ENCODE data around the gene MGAT4B. TPM values are rescaled to one million over a fixed set of nuclear protein-coding genes. Genes with fewer than 3 reads are reported as not detected.
A peak's percentile ranks its signal among the peaks of the same experiment; 100 is the strongest.

Gene MGAT4B
- total RNA-seq, 1 donor from 2014 or later: 198 TPM

GRCh38 chr5:179834120-179834519 lies 27.5 kb upstream of the MGAT4B start:
- H3K27ac Mint-ChIP-seq (ENCODE audit: unreplicated experiment): no peak overlapping the region
- no peak overlapping the region for H3K4me3 Mint-ChIP-seq (ENCODE audit: unreplicated experiment)
- H3K4me1 Mint-ChIP-seq (ENCODE audit: unreplicated experiment): peaks cover 7% of the 10 kb centered on the region

GRCh38 chr5:179833709-179834070 lies 27.0 kb upstream of the MGAT4B start:
- Mint-ChIP-seq H3K4me3 (ENCODE audit: unreplicated experiment) (no peak overlapping the region), H3K36me3 (ENCODE audit: unreplicated experiment) (peaks cover 66% of the 10 kb centered on the region), H3K9me3 (ENCODE audit: unreplicated experiment) (no peaks in the 10 kb centered on the region), H3K27ac (ENCODE audit: unreplicated experiment) (no peak overlapping the region), H3K4me1 (ENCODE audit: unreplicated experiment) (peaks cover 7% of the 10 kb centered on the region), H3K27me3 (ENCODE audit: unreplicated experiment) (no peaks in the 10 kb centered on the region)
- no peak for DNase-seq (ENCODE audit: extremely low spot score, unreplicated experiment)
- TF ChIP-seq, protein P1, sequence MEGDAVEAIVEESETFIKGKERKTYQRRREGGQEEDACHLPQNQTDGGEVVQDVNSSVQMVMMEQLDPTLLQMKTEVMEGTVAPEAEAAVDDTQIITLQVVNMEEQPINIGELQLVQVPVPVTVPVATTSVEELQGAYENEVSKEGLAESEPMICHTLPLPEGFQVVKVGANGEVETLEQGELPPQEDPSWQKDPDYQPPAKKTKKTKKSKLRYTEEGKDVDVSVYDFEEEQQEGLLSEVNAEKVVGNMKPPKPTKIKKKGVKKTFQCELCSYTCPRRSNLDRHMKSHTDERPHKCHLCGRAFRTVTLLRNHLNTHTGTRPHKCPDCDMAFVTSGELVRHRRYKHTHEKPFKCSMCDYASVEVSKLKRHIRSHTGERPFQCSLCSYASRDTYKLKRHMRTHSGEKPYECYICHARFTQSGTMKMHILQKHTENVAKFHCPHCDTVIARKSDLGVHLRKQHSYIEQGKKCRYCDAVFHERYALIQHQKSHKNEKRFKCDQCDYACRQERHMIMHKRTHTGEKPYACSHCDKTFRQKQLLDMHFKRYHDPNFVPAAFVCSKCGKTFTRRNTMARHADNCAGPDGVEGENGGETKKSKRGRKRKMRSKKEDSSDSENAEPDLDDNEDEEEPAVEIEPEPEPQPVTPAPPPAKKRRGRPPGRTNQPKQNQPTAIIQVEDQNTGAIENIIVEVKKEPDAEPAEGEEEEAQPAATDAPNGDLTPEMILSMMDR (IDR thresholded peaks at IDR 0.05): no peak

More at GRCh38 chr5:179834120-179834519, 27.5 kb upstream of the MGAT4B start:
- Mint-ChIP-seq H3K36me3 (ENCODE audit: unreplicated experiment) (peaks cover 62% of the 10 kb centered on the region), H3K27me3 (ENCODE audit: unreplicated experiment) (no peaks in the 10 kb centered on the region), H3K9me3 (ENCODE audit: unreplicated experiment) (no peaks in the 10 kb centered on the region)
- TF ChIP-seq, protein P1 (IDR thresholded peaks at IDR 0.05): no peak
- no peak for DNase-seq (ENCODE audit: extremely low spot score, unreplicated experiment)

DNA sequence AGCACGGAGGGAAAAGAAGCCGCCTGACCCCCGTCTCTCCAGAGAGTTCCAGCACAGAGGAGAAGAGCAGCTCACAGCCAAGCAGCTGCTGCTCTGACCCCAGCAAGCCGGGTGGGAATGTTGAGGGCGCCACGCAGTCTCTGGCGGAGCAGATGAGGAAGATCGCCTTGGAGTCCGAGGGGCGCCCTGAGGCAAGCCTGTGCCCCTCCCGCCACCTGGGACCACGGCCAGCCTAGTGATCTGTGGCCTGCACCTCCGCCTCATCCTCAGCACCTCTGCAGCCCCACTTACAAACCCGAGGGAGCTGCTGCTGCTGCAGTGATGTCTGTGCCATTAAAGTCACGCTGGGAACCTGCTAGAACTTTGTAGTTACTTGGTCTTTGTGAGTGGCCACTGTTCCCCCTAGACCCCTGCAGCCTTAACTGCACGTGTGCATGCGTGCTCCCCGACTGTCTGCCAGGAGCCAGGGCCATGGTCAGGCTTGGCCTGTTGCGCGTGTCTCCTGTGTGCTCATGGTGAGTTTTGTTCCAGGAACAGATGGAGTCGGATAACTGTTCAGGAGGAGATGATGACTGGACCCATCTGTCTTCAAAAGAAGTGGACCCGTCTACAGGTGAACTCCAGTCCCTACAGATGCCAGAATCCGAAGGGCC lies 26.5 kb upstream of the MGAT4B start:
- peak overlapping the region; percentile 7 for H3K27ac Mint-ChIP-seq (ENCODE audit: unreplicated experiment)
- no peak overlapping the region for H3K4me3 Mint-ChIP-seq (ENCODE audit: unreplicated experiment)

GRCh38 chr5:179832039-179832745 lies 25.5 kb upstream of the MGAT4B start:
- Mint-ChIP-seq H3K27ac (ENCODE audit: unreplicated experiment) (no peak overlapping the region), H3K4me1 (ENCODE audit: unreplicated experiment) (peaks cover 9% of the 10 kb centered on the region), H3K36me3 (ENCODE audit: unreplicated experiment) (peaks cover 73% of the 10 kb centered on the region), H3K4me3 (ENCODE audit: unreplicated experiment) (no peak overlapping the region), H3K27me3 (ENCODE audit: unreplicated experiment) (no peaks in the 10 kb centered on the region), H3K9me3 (ENCODE audit: unreplicated experiment) (no peaks in the 10 kb centered on the region)
- TF ChIP-seq, protein P1 (IDR thresholded peaks at IDR 0.05): no peak
- no peak for DNase-seq (ENCODE audit: extremely low spot score, unreplicated experiment)

More for the DNA sequence above, 26.5 kb upstream of the MGAT4B start:
- H3K27me3 Mint-ChIP-seq (ENCODE audit: unreplicated experiment): no peaks in the 10 kb centered on the region
- DNase-seq (ENCODE audit: extremely low spot score, unreplicated experiment): no peak
- TF ChIP-seq, protein P1 (IDR thresholded peaks at IDR 0.05): no peak
- H3K4me1 Mint-ChIP-seq (ENCODE audit: unreplicated experiment): peaks cover 7% of the 10 kb centered on the region
- peaks cover 72% of the 10 kb centered on the region for H3K36me3 Mint-ChIP-seq (ENCODE audit: unreplicated experiment)
- H3K9me3 Mint-ChIP-seq (ENCODE audit: unreplicated experiment): no peaks in the 10 kb centered on the region

GRCh38 chr5:179830818-179831468 lies 24.3 kb upstream of the MGAT4B start:
- peaks cover 69% of the 10 kb centered on the region for H3K36me3 Mint-ChIP-seq (ENCODE audit: unreplicated experiment)
- TF ChIP-seq, protein P1 (IDR thresholded peaks at IDR 0.05): no peak
- peaks cover 12% of the 10 kb centered on the region for H3K4me1 Mint-ChIP-seq (ENCODE audit: unreplicated experiment)
- H3K4me3 Mint-ChIP-seq (ENCODE audit: unreplicated experiment): no peak overlapping the region
- H3K27ac Mint-ChIP-seq (ENCODE audit: unreplicated experiment): peak overlapping the region; percentile 7
- no peaks in the 10 kb centered on the region for H3K27me3 Mint-ChIP-seq (ENCODE audit: unreplicated experiment)
- no peaks in the 10 kb centered on the region for H3K9me3 Mint-ChIP-seq (ENCODE audit: unreplicated experiment)
- DNase-seq (ENCODE audit: extremely low spot score, unreplicated experiment): no peak

Measured in osteocyte (in vitro differentiated cells).